Neural cell (in vitro differentiated cells): Measurements from ENCODE around the gene UNC5C. TPM values are rescaled to one million over a fixed set of nuclear protein-coding genes. Genes with fewer than 3 reads are reported as not detected.

Experiments used
- H2AFZ ChIP-seq: fragments of 200-600, 300-800 bp; sonication (generic), shearing (Covaris generic); 2 replicates; pipeline ENCODE4 v1.6.0; 2014; ENCODE audit warnings: low read depth, mild to moderate bottlenecking, antibody characterized with exemption, low read length, moderate library complexity
- H3F3A ChIP-seq: fragments of 200-600 bp; shearing (Covaris generic); 2 replicates; pipeline ENCODE4 v1.6.1; 2016; ENCODE audit warnings: mild to moderate bottlenecking, moderate library complexity, mixed read lengths, antibody characterized with exemption, low read length; ENCODE audit not compliant: insufficient read depth, poor library complexity, severe bottlenecking
- H3K27ac ChIP-seq: fragments of 200-600, 300-800 bp; sonication (generic), shearing (Covaris generic); 2 replicates; pipeline ENCODE4 v1.5.1; 2014; ENCODE audit warnings: mild to moderate bottlenecking, low read length, moderate library complexity
- H3K27me3 ChIP-seq: fragments of 300-800, 200-600 bp; sonication (generic), shearing (Covaris generic); 2 replicates; pipeline ENCODE4 v1.6.0; 2014; ENCODE audit warnings: mild to moderate bottlenecking, low read depth, low read length, moderate library complexity; ENCODE audit not compliant: insufficient read depth
- H3K36me3 ChIP-seq: fragments of 300-800, 200-600 bp; sonication (generic), shearing (Covaris generic); 2 replicates; pipeline ENCODE4 v1.5.1; 2014; ENCODE audit warnings: mild to moderate bottlenecking, antibody characterized with exemption, low read length, moderate library complexity; ENCODE audit not compliant: insufficient read depth
- H3K4me2 ChIP-seq: fragments of 300-800, 200-600 bp; sonication (generic), shearing (Covaris generic); 2 replicates; pipeline ENCODE4 v1.6.0; 2014; ENCODE audit warnings: mild to moderate bottlenecking, low read length
- H3K4me3 ChIP-seq: fragments of 300-800, 200-600 bp; sonication (generic), shearing (Covaris generic); 2 replicates; pipeline ENCODE4 v1.5.1; 2014; ENCODE audit warnings: mild to moderate bottlenecking, low read length, moderate library complexity
- H3K79me2 ChIP-seq: fragments of 200-600 bp; shearing (Covaris generic); replicated peaks from 2 replicates; pipeline ENCODE4 v1.6.0; 2014; ENCODE audit warnings: mild to moderate bottlenecking, low read length, moderate library complexity; ENCODE audit not compliant: insufficient read depth
- H3K9ac ChIP-seq: fragments of 300-800, 200-600 bp; sonication (generic), shearing (Covaris generic); 2 replicates; pipeline ENCODE4 v1.6.1; 2016; ENCODE audit warnings: mild to moderate bottlenecking, low read length, mixed read lengths
- H3K9me2 ChIP-seq: fragments of 200-600 bp; shearing (Covaris generic); 2 replicates; pipeline ENCODE4 v1.6.1; 2016; ENCODE audit warnings: mild to moderate bottlenecking, low read length, mixed read lengths; ENCODE audit not compliant: insufficient read depth
- H3K9me3 ChIP-seq: fragments of 200-600, 300-800 bp; sonication (generic), shearing (Covaris generic); 2 replicates; pipeline ENCODE4 v1.6.1; 2016; ENCODE audit warnings: mild to moderate bottlenecking, mixed run types, low read length, moderate library complexity, mixed read lengths
- H4K20me1 ChIP-seq: fragments of 200-600 bp; shearing (Covaris generic); 2 replicates; pipeline ENCODE4 v1.6.1; 2016; ENCODE audit warnings: mild to moderate bottlenecking, mixed run types; ENCODE audit not compliant: insufficient read depth
- EP300 ChIP-seq: fragments of 450-650 bp; conservative IDR thresholded peaks from 2 replicates; pipeline ENCODE4 v1.6.1; 2014; ENCODE audit warnings: antibody characterized with exemption, mild to moderate bottlenecking, moderate library complexity; ENCODE audit not compliant: poor library complexity, severe bottlenecking
- EZH2 ChIP-seq: fragments of 200-600, 300-800 bp; shearing (Covaris generic), sonication (generic); IDR thresholded peaks from 2 replicates; pipeline ENCODE4 v1.6.1; 2014; ENCODE audit warnings: antibody characterized with exemption, low read length, borderline replicate concordance, mild to moderate bottlenecking; ENCODE audit not compliant: insufficient read depth, poor library complexity, severe bottlenecking
- MXI1 ChIP-seq: fragments of 450-650 bp; conservative IDR thresholded peaks from 2 replicates; pipeline ENCODE4 v1.6.1; 2014; ENCODE audit warnings: antibody characterized with exemption, mild to moderate bottlenecking; ENCODE audit not compliant: poor library complexity, severe bottlenecking
- POLR2AphosphoS5 ChIP-seq: IDR thresholded peaks from 2 replicates; pipeline ENCODE4 v1.6.1; 2012
- RAD21 ChIP-seq: fragments of 450-650 bp; conservative IDR thresholded peaks from 2 replicates; pipeline ENCODE4 v1.6.1; 2014; ENCODE audit warnings: antibody characterized with exemption, mild to moderate bottlenecking, moderate library complexity
- SMC3 ChIP-seq: fragments of 450-650 bp; conservative IDR thresholded peaks from 2 replicates; pipeline ENCODE4 v1.6.1; 2014; ENCODE audit warnings: antibody characterized with exemption, mild to moderate bottlenecking, moderate library complexity; ENCODE audit not compliant: poor library complexity
- TAF1 ChIP-seq: IDR thresholded peaks from 2 replicates; pipeline ENCODE4 v1.6.1; 2012; ENCODE audit warnings: low read depth
- polyA plus RNA-seq: library from polyadenylated mRNA; depleted of rRNA; stranded (reverse); fragments of >200 nt; gene quantifications from 2 replicates; pipeline ENCODE4 v1.2.3, GENCODE V29; 2014
- TF ChIP-seq, protein P1 (sequence below): fragments of 450-650 bp; IDR thresholded peaks from 2 replicates; pipeline ENCODE4 v1.5.1; 2014; ENCODE audit warnings: antibody characterized with exemption, mild to moderate bottlenecking, moderate library complexity; ENCODE audit not compliant: poor library complexity, severe bottlenecking
- TF ChIP-seq, protein P2 (sequence below): IDR thresholded peaks from 2 replicates; pipeline ENCODE4 v1.6.1; 2012; ENCODE audit warnings: borderline replicate concordance

The UNC5C gene
- polyA plus RNA-seq, 1 donor from 2014 or later = 0.56 TPM

DNA sequence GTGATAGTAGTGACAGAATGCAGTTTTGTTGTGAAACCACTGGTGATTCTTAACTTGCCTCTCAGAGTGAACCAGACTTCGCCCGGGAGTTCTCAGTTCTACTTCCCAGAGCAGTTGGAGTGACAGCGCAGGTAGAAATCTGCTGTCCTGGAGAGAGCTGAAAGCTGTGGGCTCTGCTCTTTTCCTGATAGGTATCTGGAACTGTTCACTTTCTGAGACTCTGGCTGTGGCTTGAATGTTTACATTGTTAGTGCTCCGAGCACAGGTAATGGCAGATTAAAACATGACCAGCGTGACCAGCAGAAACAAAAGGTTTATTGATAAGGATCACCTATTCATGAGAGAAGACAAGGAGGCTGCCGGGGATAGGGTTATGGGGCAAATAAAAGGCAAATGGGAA, 430.3 kb downstream of the UNC5C start:
- Histone ChIP-seq H3K27ac (no peak overlapping the region), H3K4me3 (no peak overlapping the region), H3K9me3 (no peaks in the 10 kb centered on the region), H3F3A (no peaks in the 10 kb centered on the region), H3K79me2 (no peaks in the 10 kb centered on the region), H3K4me2 (no peak overlapping the region), H2AFZ (no peak overlapping the region), H3K9me2 (no peaks in the 10 kb centered on the region), H3K36me3 (no peaks in the 10 kb centered on the region), H4K20me1 (no peaks in the 10 kb centered on the region), H3K27me3 (no peaks in the 10 kb centered on the region), H3K9ac (no peak overlapping the region)
- TF ChIP-seq, protein P1, sequence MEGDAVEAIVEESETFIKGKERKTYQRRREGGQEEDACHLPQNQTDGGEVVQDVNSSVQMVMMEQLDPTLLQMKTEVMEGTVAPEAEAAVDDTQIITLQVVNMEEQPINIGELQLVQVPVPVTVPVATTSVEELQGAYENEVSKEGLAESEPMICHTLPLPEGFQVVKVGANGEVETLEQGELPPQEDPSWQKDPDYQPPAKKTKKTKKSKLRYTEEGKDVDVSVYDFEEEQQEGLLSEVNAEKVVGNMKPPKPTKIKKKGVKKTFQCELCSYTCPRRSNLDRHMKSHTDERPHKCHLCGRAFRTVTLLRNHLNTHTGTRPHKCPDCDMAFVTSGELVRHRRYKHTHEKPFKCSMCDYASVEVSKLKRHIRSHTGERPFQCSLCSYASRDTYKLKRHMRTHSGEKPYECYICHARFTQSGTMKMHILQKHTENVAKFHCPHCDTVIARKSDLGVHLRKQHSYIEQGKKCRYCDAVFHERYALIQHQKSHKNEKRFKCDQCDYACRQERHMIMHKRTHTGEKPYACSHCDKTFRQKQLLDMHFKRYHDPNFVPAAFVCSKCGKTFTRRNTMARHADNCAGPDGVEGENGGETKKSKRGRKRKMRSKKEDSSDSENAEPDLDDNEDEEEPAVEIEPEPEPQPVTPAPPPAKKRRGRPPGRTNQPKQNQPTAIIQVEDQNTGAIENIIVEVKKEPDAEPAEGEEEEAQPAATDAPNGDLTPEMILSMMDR = no peak
- TF ChIP-seq RAD21 (no peak), EP300 (no peak)

DNA sequence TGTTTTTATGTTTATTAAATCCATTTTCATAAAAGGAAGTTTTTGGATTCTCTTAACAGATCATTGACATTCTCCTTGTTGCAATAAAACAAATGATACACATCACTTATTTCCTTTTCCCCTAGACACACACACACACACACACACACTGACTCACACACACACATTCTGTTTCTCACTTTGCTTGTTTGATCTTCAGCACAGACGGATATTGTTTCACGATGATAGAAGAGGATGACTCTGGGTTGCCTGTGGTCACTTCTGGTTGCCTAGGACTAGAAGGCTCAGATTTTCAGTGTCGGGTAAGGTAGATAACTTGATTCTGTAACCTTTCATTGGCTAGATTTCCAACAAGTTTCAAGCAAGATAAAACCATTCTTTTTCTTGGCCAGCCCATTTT, 434.3 kb downstream of the UNC5C start:
- Histone ChIP-seq H3K9me2 (no peaks in the 10 kb centered on the region), H3K36me3 (no peaks in the 10 kb centered on the region), H3K9me3 (no peaks in the 10 kb centered on the region), H3K27ac (no peak overlapping the region), H4K20me1 (no peaks in the 10 kb centered on the region), H3K4me3 (no peak overlapping the region), H3K79me2 (no peaks in the 10 kb centered on the region), H3K4me2 (no peak overlapping the region), H3F3A (no peaks in the 10 kb centered on the region), H3K27me3 (no peaks in the 10 kb centered on the region), H2AFZ (no peak overlapping the region), H3K9ac (no peak overlapping the region)
- TF ChIP-seq, protein P2, sequence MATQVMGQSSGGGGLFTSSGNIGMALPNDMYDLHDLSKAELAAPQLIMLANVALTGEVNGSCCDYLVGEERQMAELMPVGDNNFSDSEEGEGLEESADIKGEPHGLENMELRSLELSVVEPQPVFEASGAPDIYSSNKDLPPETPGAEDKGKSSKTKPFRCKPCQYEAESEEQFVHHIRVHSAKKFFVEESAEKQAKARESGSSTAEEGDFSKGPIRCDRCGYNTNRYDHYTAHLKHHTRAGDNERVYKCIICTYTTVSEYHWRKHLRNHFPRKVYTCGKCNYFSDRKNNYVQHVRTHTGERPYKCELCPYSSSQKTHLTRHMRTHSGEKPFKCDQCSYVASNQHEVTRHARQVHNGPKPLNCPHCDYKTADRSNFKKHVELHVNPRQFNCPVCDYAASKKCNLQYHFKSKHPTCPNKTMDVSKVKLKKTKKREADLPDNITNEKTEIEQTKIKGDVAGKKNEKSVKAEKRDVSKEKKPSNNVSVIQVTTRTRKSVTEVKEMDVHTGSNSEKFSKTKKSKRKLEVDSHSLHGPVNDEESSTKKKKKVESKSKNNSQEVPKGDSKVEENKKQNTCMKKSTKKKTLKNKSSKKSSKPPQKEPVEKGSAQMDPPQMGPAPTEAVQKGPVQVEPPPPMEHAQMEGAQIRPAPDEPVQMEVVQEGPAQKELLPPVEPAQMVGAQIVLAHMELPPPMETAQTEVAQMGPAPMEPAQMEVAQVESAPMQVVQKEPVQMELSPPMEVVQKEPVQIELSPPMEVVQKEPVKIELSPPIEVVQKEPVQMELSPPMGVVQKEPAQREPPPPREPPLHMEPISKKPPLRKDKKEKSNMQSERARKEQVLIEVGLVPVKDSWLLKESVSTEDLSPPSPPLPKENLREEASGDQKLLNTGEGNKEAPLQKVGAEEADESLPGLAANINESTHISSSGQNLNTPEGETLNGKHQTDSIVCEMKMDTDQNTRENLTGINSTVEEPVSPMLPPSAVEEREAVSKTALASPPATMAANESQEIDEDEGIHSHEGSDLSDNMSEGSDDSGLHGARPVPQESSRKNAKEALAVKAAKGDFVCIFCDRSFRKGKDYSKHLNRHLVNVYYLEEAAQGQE = no peak
- TF ChIP-seq EZH2 (no peak), MXI1 (no peak), POLR2AphosphoS5 (no peak), SMC3 (no peak), RAD21 (no peak), EP300 (no peak), TAF1 (no peak)
- TF ChIP-seq, protein P1 = no peak
